Measurements from ENCODE around the gene PRIMA1. TPM values are rescaled to one million over a fixed set of nuclear protein-coding genes. Genes with fewer than 3 reads are reported as not detected.

Gene PRIMA1
- total RNA-seq, 1 donor from 2014 or later, result 0.08 TPM

DNA sequence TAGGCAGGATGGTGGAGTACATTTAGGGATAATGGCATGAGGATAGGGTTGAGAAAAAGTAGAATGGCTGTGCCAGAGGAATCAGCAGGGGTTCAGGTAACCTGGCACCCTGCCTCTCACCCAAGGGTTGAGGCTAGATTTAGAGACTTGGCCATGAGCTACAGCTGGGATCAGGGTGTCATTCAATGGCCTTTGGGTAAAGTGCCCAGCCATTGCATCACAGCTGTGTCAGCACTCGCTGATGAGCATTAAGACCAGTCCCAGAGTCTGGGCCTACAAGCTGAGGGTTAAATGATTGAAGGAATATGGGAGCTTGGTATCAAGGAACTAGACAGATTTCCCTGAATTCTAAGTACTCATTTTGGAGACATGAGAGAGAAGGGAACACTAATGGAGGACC, 113.9 kb downstream of the PRIMA1 start:
- H3K27me3 Mint-ChIP-seq (ENCODE audit: unreplicated experiment), result peaks cover 1% of the 10 kb centered on the region
- no peak overlapping the region for H3K27ac Mint-ChIP-seq (ENCODE audit: unreplicated experiment)
- no peaks in the 10 kb centered on the region for H3K36me3 Mint-ChIP-seq (ENCODE audit: low read depth, unreplicated experiment)
- DNase-seq (ENCODE audit: low spot score), result no peak
- no peak overlapping the region for H3K4me3 Mint-ChIP-seq (ENCODE audit: unreplicated experiment)
- H3K4me1 Mint-ChIP-seq (ENCODE audit: unreplicated experiment), result no peaks in the 10 kb centered on the region
- H3K9me3 Mint-ChIP-seq (ENCODE audit: unreplicated experiment), result no peaks in the 10 kb centered on the region
- TF ChIP-seq, protein P1, sequence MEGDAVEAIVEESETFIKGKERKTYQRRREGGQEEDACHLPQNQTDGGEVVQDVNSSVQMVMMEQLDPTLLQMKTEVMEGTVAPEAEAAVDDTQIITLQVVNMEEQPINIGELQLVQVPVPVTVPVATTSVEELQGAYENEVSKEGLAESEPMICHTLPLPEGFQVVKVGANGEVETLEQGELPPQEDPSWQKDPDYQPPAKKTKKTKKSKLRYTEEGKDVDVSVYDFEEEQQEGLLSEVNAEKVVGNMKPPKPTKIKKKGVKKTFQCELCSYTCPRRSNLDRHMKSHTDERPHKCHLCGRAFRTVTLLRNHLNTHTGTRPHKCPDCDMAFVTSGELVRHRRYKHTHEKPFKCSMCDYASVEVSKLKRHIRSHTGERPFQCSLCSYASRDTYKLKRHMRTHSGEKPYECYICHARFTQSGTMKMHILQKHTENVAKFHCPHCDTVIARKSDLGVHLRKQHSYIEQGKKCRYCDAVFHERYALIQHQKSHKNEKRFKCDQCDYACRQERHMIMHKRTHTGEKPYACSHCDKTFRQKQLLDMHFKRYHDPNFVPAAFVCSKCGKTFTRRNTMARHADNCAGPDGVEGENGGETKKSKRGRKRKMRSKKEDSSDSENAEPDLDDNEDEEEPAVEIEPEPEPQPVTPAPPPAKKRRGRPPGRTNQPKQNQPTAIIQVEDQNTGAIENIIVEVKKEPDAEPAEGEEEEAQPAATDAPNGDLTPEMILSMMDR (IDR thresholded peaks at IDR 0.05; ENCODE audit: unreplicated experiment), result no peak

DNA sequence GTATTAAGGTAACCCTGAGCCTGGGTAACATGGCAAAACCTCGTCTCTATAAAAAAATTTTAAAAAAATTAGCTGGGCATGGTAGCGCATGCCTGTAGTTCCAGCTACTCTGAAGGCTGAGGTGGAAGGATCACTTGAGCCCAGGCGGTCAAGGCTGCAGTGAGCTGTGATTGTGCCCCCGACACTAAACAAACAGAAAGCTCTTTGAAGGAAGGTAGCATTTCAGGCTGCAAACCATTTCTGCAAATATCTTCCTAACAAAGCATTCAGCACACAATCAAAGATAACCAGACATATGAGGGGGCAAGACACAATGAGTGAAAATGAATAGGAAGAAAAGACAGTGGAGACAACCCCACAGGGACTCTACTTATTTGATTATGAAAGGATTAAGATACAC, 118.7 kb downstream of the PRIMA1 start:
- peaks cover 5% of the 10 kb centered on the region for H3K9me3 Mint-ChIP-seq (ENCODE audit: unreplicated experiment)
- H3K27ac Mint-ChIP-seq (ENCODE audit: unreplicated experiment), result no peak overlapping the region
- TF ChIP-seq, protein P1 (IDR thresholded peaks at IDR 0.05; ENCODE audit: unreplicated experiment), result no peak
- peaks cover 1% of the 10 kb centered on the region for H3K27me3 Mint-ChIP-seq (ENCODE audit: unreplicated experiment)
- no peak for DNase-seq (ENCODE audit: low spot score)
- no peak overlapping the region for H3K4me3 Mint-ChIP-seq (ENCODE audit: unreplicated experiment)
- no peaks in the 10 kb centered on the region for H3K36me3 Mint-ChIP-seq (ENCODE audit: low read depth, unreplicated experiment)
- H3K4me1 Mint-ChIP-seq (ENCODE audit: unreplicated experiment), result no peaks in the 10 kb centered on the region

Other genes starting within 250 kb of the PRIMA1 start
- not detected for gene FAM181A, start 138.9 kb upstream of the PRIMA1 start, total RNA-seq (ENCODE audit: unreplicated experiment)
- gene ASB2, start 188.1 kb upstream of the PRIMA1 start, total RNA-seq (ENCODE audit: unreplicated experiment), result not detected
- not detected for gene CCDC197, start 208.8 kb upstream of the PRIMA1 start, total RNA-seq (ENCODE audit: unreplicated experiment)
- 2.3 TPM for gene OTUB2, start 237.9 kb upstream of the PRIMA1 start, total RNA-seq (ENCODE audit: unreplicated experiment)